ENCODE data around the gene USP3. TPM values are rescaled to one million over a fixed set of nuclear protein-coding genes. Genes with fewer than 3 reads are reported as not detected.

Gene USP3
- total and polyA plus RNA-seq, 2 of the 4 experiments (the other 2 are of a cell fraction): 17.3 to 52.3 TPM

DNA sequence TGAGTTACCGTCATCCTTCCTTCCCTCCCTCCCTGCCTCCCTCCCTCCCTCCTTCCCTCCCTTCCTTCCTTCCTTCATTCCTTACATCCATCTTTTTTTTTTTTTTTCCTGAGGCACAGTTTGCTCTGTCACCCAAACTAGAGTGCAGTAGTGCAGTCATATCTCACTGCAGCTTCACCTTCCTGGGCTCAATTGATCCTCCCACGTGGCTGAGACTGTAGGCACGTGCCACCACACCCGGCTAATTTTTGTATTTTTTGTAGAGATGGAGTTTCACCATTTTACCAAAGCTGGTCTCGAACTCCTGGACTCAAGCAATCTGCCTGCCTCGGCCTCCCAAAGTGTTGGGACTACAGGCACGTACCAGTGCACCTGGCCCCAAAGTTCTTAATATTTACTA lies 25.8 kb downstream of the USP3 start:
- CTCF ChIA-PET: no interaction called here
- no peaks in the 10 kb centered on the region for H3K36me3 ChIP-seq (ENCODE audit: control insufficient read depth, insufficient read depth, low read length)
- H4K91ac ChIP-seq (ENCODE audit: insufficient read depth, low read depth, low read length): no peak overlapping the region
- WGBS, 2 experiments (ENCODE audit: extremely low coverage in 2 of 2, insufficient read length in 1 of 2): no CpG with 5 or more reads among the region's 7 CpGs
- H3K23ac ChIP-seq (ENCODE audit: low read depth, low read length): no peak overlapping the region
- dilution Hi-C loops (cut with HindIII; ENCODE audit: low sequenced_read_pairs, unreplicated experiment): no loop called here
- no peak overlapping the region for H2BK20ac ChIP-seq (ENCODE audit: low read depth, low read length)
- peaks cover 23 to 65% of the 10 kb centered on the region in 2 experiments for H3K79me1 ChIP-seq (ENCODE audit: low read depth in 1 of 2, low read length in 2 of 2)
- TF ChIP-seq RCOR1 (IDR thresholded peaks at IDR 0.05; ENCODE audit: insufficient replicate concordance, low read length) (no peak), MAZ (IDR thresholded peaks at IDR 0.05; ENCODE audit: borderline replicate concordance, low read depth, low read length) (no peak), SMC3 (IDR thresholded peaks at IDR 0.05; ENCODE audit: low read depth, low read length) (no peak), CTCF (conservative IDR thresholded peaks at IDR 0.05; ENCODE audit: low read depth, low read length) (no peak), BHLHE40 (IDR thresholded peaks at IDR 0.05; ENCODE audit: low read depth, low read length) (no peak), POLR2A (IDR thresholded peaks at IDR 0.05; ENCODE audit: low read depth, low read length) (no peak), CHD1 (IDR thresholded peaks at IDR 0.05; ENCODE audit: low read depth, low read length) (no peak), RFX5 (IDR thresholded peaks at IDR 0.05; ENCODE audit: low read depth, low read length) (no peak), MAFK (IDR thresholded peaks at IDR 0.05; ENCODE audit: low read depth, low read length) (no peak), CEBPB (IDR thresholded peaks at IDR 0.05; ENCODE audit: low read depth, low read length) (no peak), ELK1 (IDR thresholded peaks at IDR 0.05; ENCODE audit: borderline replicate concordance, low read depth, low read length) (no peak), USF2 (IDR thresholded peaks at IDR 0.05; ENCODE audit: low read depth, low read length) (no peak), MXI1 (IDR thresholded peaks at IDR 0.05; ENCODE audit: borderline replicate concordance, low read depth, low read length) (no peak)
- H3K4me3 ChIP-seq (ENCODE audit: insufficient read depth, low read depth, low read length): no peak overlapping the region
- H2BK120ac ChIP-seq (ENCODE audit: low read depth, low read length): no peak overlapping the region
- H3K14ac ChIP-seq (replicated peaks; ENCODE audit: low read depth, low read length): no peak overlapping the region
- H3K4ac ChIP-seq (ENCODE audit: low read depth, low read length): no peak overlapping the region
- no peak overlapping the region for H4K5ac ChIP-seq (ENCODE audit: low read depth, low read length)
- intact Hi-C loops (cut with micrococcal nuclease): no loop called here
- no peaks in the 10 kb centered on the region for H3K27me3 ChIP-seq (ENCODE audit: control insufficient read depth, insufficient read depth, low read length)
- H2AK5ac ChIP-seq (ENCODE audit: low read depth, low read length): no peak overlapping the region
- H2BK5ac ChIP-seq (ENCODE audit: low read depth, low read length, poor library complexity, severe bottlenecking): no peak overlapping the region
- H3K27ac ChIP-seq (ENCODE audit: insufficient read depth, low read length): no peak overlapping the region
- BruUV-seq (replicated peaks): no TSS peak
- in situ Hi-C loops (cut with MboI; ENCODE audit: low sequenced_read_pairs): no loop called here
- no peak overlapping the region for H3K9ac ChIP-seq (ENCODE audit: low read depth, low read length)
- DNase-seq (no peak), ATAC-seq (ENCODE audit: low read depth) (no peak)
- no peak overlapping the region for H3K4me2 ChIP-seq (ENCODE audit: low read depth, low read length)
- POLR2A ChIA-PET (ENCODE audit: unreplicated experiment): no interaction called here
- H3K9me1 ChIP-seq (ENCODE audit: insufficient read depth, low read length): peaks cover 8% of the 10 kb centered on the region
- no peak overlapping the region for H3K56ac ChIP-seq (ENCODE audit: extremely low read depth, insufficient read depth, low read length)
- H3K9me3 ChIP-seq (ENCODE audit: control insufficient read depth, insufficient read depth, low read length): no peaks in the 10 kb centered on the region
- H2AK9ac ChIP-seq (replicated peaks; ENCODE audit: low read depth, low read length, poor library complexity): no peak overlapping the region
- no peak overlapping the region for H2AFZ ChIP-seq (replicated peaks; ENCODE audit: low read length, poor library complexity)
- H3K4me1 ChIP-seq (ENCODE audit: control insufficient read depth, insufficient read depth, low read length): peaks cover 5% of the 10 kb centered on the region
- no peak overlapping the region for H3K18ac ChIP-seq (ENCODE audit: low read depth, low read length)
- H4K8ac ChIP-seq (ENCODE audit: low read depth in 2 of 2, low read length in 2 of 2): no peak overlapping the region
- H4K20me1 ChIP-seq (ENCODE audit: insufficient read depth, low read length): peaks cover 42% of the 10 kb centered on the region
- H2BK15ac ChIP-seq (ENCODE audit: low read depth, low read length): no peak overlapping the region
